ENCODE measurements around the gene SALL4. TPM values are rescaled to one million over a fixed set of nuclear protein-coding genes. Genes with fewer than 3 reads are reported as not detected.
"Not testable (repeated sequence)": the region's sequence is repeated elsewhere in the genome, so short reads cannot be mapped to it uniquely, and the experiment has no call there.

SALL4 gene
- total RNA-seq, 1 donor from 2014 or later: 0.25 TPM

GRCh38 chr20:51818479-51819008, 16.2 kb upstream of the SALL4 start:
- Histone ChIP-seq H3K27ac (replicated peaks) (no peak overlapping the region), H3K36me3 (no peaks in the 10 kb centered on the region), H3K27me3 (ENCODE audit: low read depth) (peaks cover 16% of the 10 kb centered on the region), H3K4me1 (no peaks in the 10 kb centered on the region), H3K9me3 (replicated peaks) (no peaks in the 10 kb centered on the region), H3K4me3 (no peak overlapping the region)
- no peak for DNase-seq
- intact Hi-C loops (cut with micrococcal nuclease): no loop called here
- TF ChIP-seq, protein P1, sequence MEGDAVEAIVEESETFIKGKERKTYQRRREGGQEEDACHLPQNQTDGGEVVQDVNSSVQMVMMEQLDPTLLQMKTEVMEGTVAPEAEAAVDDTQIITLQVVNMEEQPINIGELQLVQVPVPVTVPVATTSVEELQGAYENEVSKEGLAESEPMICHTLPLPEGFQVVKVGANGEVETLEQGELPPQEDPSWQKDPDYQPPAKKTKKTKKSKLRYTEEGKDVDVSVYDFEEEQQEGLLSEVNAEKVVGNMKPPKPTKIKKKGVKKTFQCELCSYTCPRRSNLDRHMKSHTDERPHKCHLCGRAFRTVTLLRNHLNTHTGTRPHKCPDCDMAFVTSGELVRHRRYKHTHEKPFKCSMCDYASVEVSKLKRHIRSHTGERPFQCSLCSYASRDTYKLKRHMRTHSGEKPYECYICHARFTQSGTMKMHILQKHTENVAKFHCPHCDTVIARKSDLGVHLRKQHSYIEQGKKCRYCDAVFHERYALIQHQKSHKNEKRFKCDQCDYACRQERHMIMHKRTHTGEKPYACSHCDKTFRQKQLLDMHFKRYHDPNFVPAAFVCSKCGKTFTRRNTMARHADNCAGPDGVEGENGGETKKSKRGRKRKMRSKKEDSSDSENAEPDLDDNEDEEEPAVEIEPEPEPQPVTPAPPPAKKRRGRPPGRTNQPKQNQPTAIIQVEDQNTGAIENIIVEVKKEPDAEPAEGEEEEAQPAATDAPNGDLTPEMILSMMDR (IDR thresholded peaks at IDR 0.05; ENCODE audit: borderline replicate concordance): no peak

- H3K4me3 ChIP-seq; H3K27ac ChIP-seq (replicated peaks); H3K4me1 ChIP-seq; H3K9me3 ChIP-seq (replicated peaks); H3K36me3 ChIP-seq; DNase-seq; intact Hi-C loops (cut with micrococcal nuclease): not testable (repeated sequence)
- peaks cover 14% of the 10 kb centered on the region for H3K27me3 ChIP-seq (ENCODE audit: low read depth)
These were observed 14.5 kb upstream of the SALL4 start for GRCh38 chr20:51816856-51817255.

GRCh38 chr20:51815383-51816076, 13.2 kb upstream of the SALL4 start:
- Histone ChIP-seq H3K36me3 (no peaks in the 10 kb centered on the region), H3K4me1 (no peaks in the 10 kb centered on the region), H3K4me3 (no peak overlapping the region), H3K9me3 (replicated peaks) (no peaks in the 10 kb centered on the region), H3K27me3 (ENCODE audit: low read depth) (peaks cover 12% of the 10 kb centered on the region), H3K27ac (replicated peaks) (no peak overlapping the region)
- no peak for DNase-seq
- intact Hi-C loops (cut with micrococcal nuclease): no loop called here
- TF ChIP-seq, protein P1 (IDR thresholded peaks at IDR 0.05; ENCODE audit: borderline replicate concordance): no peak

- TF ChIP-seq, protein P1 (IDR thresholded peaks at IDR 0.05; ENCODE audit: borderline replicate concordance): no peak
- Histone ChIP-seq H3K36me3 (no peaks in the 10 kb centered on the region), H3K27ac (replicated peaks) (no peak overlapping the region), H3K4me1 (no peaks in the 10 kb centered on the region), H3K4me3 (no peak overlapping the region), H3K27me3 (ENCODE audit: low read depth) (peaks cover 11% of the 10 kb centered on the region), H3K9me3 (replicated peaks) (no peaks in the 10 kb centered on the region)
- intact Hi-C loops (cut with micrococcal nuclease): no loop called here
- no peak for DNase-seq
These were observed 10.5 kb upstream of the SALL4 start for GRCh38 chr20:51812861-51813260.

GRCh38 chr20:51811514-51812128, 9.3 kb upstream of the SALL4 start:
- TF ChIP-seq, protein P1 (IDR thresholded peaks at IDR 0.05; ENCODE audit: borderline replicate concordance): no peak
- no peak for DNase-seq
- no peaks in the 10 kb centered on the region for H3K4me1 ChIP-seq
- no peak overlapping the region for H3K4me3 ChIP-seq
- H3K27me3 ChIP-seq (ENCODE audit: low read depth): peaks cover 11% of the 10 kb centered on the region
- no peaks in the 10 kb centered on the region for H3K9me3 ChIP-seq (replicated peaks)
- no peaks in the 10 kb centered on the region for H3K36me3 ChIP-seq
- intact Hi-C loops (cut with micrococcal nuclease): no loop called here
- no peak overlapping the region for H3K27ac ChIP-seq (replicated peaks)

GRCh38 chr20:51811042-51811355, 8.7 kb upstream of the SALL4 start:
- DNase-seq: no peak
- Histone ChIP-seq H3K9me3 (replicated peaks) (no peaks in the 10 kb centered on the region), H3K4me3 (no peak overlapping the region), H3K4me1 (no peaks in the 10 kb centered on the region), H3K27ac (replicated peaks) (no peak overlapping the region), H3K27me3 (ENCODE audit: low read depth) (peaks cover 16% of the 10 kb centered on the region), H3K36me3 (no peaks in the 10 kb centered on the region)
- TF ChIP-seq, protein P1 (IDR thresholded peaks at IDR 0.05; ENCODE audit: borderline replicate concordance): no peak
- intact Hi-C loops (cut with micrococcal nuclease): no loop called here

Measured in left ventricle myocardium inferior (tissue), 1 donor.